HepG2 (cell line): Measurements from ENCODE around the gene CA4. TPM values are rescaled to one million over a fixed set of nuclear protein-coding genes. Genes with fewer than 3 reads are reported as not detected.
A peak's percentile ranks its signal among the peaks of the same experiment; 100 is the strongest.

Experiments
- CREB1 ChIP-seq, 2 experiments: fragments of 450-650 bp in 1 of 2; IDR thresholded peaks; 2 replicates each; pipeline ENCODE4 v1.6.1; 2016 to 2017; ENCODE audit warnings: control low read depth in 1 of 2, mild to moderate bottlenecking in 1 of 2, missing compliant biosample characterization in 1 of 2, missing genetic modification characterization in 1 of 2
- HDAC2 ChIP-seq: sonication (generic); formaldehyde crosslinking; IDR thresholded peaks from 2 replicates; pipeline ENCODE4 v1.4.0; 2020; ENCODE audit warnings: missing genetic modification reagents
- NCOA1 ChIP-seq: sonication (generic); formaldehyde crosslinking; IDR thresholded peaks from 2 replicates; pipeline ENCODE4 v1.9.0; 2021; ENCODE audit warnings: missing genetic modification reagents
- PAWR ChIP-seq: sonication (generic); formaldehyde crosslinking; IDR thresholded peaks from 2 replicates; pipeline ENCODE4 v1.4.0; 2020; ENCODE audit warnings: missing genetic modification reagents, mild to moderate bottlenecking, borderline replicate concordance
- SMARCE1 ChIP-seq: fragments of 450-650 bp; IDR thresholded peaks from 2 replicates; pipeline ENCODE4 v1.6.1; 2017; ENCODE audit warnings: borderline replicate concordance
- TOE1 ChIP-seq: sonication (generic); formaldehyde crosslinking; IDR thresholded peaks from 2 replicates; pipeline ENCODE4 v1.4.0; 2020; ENCODE audit warnings: mild to moderate bottlenecking, missing genetic modification reagents
- ZNF335 ChIP-seq: sonication (generic); formaldehyde crosslinking; IDR thresholded peaks from 2 replicates; pipeline ENCODE4 v1.4.0; 2020; ENCODE audit warnings: missing genetic modification reagents
- ZNF598 ChIP-seq: sonication (generic); formaldehyde crosslinking; IDR thresholded peaks from 2 replicates; pipeline ENCODE4 v1.5.1; 2020; ENCODE audit warnings: mild to moderate bottlenecking, missing genetic modification reagents, borderline replicate concordance
- ZNF747 ChIP-seq: sonication (generic); formaldehyde crosslinking; IDR thresholded peaks from 2 replicates; pipeline ENCODE4 v1.8.1; 2023; ENCODE audit warnings: missing genetic modification reagents, mild to moderate bottlenecking, borderline replicate concordance
- polyA plus RNA-seq, 8 experiments: library from polyadenylated mRNA; depleted of rRNA in 3 of 8; stranded (reverse) in 7 of 8; unstranded in 1 of 8; fragments of >200 nt; fragmentation: Illumina TruSeq in 4 of 8; extraction: Trizol in 4 of 8; gene quantifications; 2 replicates each; pipeline versions ENCODE4 v1.2.1 to v1.2.3, GENCODE V29; 2011 to 2016; ENCODE audit warnings: low read depth in 4 of 8, missing spikeins in 1 of 8, mixed read lengths in 1 of 8; ENCODE audit not compliant: insufficient read depth in 1 of 8
- total RNA-seq, 5 experiments: library from RNA; depleted of rRNA; stranded (reverse); fragments of >200 nt; fragmentation: Illumina TruSeq; extraction: Trizol; gene quantifications; 2 replicates each; pipeline ENCODE4 v1.2.3, GENCODE V29; 2016; ENCODE audit warnings: low read depth in 1 of 5
- TF ChIP-seq, protein P1 (sequence below): IDR thresholded peaks from 2 replicates; pipeline ENCODE4 v1.6.1; 2012; ENCODE audit warnings: low read length, improper control_type of control experiment
- TF ChIP-seq, protein P2 (sequence below), 2 experiments: IDR thresholded peaks; 2 replicates each; pipeline ENCODE4 v1.6.1; 2011 to 2012; ENCODE audit warnings: low read length in 2 of 2, borderline replicate concordance in 1 of 2, low read depth in 1 of 2, mild to moderate bottlenecking in 1 of 2, moderate library complexity in 1 of 2
- TF ChIP-seq, protein P3 (sequence below): sonication (generic); formaldehyde crosslinking; IDR thresholded peaks from 2 replicates; pipeline ENCODE4 v1.5.0; 2020; ENCODE audit warnings: mild to moderate bottlenecking, missing genetic modification reagents, borderline replicate concordance
- TF ChIP-seq, protein P4 (sequence below): sonication (generic); formaldehyde crosslinking; IDR thresholded peaks from 2 replicates; pipeline ENCODE4 v1.5.1; 2020; ENCODE audit warnings: missing genetic modification reagents, mild to moderate bottlenecking, borderline replicate concordance

Gene CA4
- total and polyA plus RNA-seq, 2 of the 13 experiments (the other 11 are each of a cell fraction or from before 2014, with no cell fraction given), result not detected

GRCh38 chr17:60135151-60135950 lies 14.4 kb upstream of the CA4 start (continued):
- TF ChIP-seq, protein P1, sequence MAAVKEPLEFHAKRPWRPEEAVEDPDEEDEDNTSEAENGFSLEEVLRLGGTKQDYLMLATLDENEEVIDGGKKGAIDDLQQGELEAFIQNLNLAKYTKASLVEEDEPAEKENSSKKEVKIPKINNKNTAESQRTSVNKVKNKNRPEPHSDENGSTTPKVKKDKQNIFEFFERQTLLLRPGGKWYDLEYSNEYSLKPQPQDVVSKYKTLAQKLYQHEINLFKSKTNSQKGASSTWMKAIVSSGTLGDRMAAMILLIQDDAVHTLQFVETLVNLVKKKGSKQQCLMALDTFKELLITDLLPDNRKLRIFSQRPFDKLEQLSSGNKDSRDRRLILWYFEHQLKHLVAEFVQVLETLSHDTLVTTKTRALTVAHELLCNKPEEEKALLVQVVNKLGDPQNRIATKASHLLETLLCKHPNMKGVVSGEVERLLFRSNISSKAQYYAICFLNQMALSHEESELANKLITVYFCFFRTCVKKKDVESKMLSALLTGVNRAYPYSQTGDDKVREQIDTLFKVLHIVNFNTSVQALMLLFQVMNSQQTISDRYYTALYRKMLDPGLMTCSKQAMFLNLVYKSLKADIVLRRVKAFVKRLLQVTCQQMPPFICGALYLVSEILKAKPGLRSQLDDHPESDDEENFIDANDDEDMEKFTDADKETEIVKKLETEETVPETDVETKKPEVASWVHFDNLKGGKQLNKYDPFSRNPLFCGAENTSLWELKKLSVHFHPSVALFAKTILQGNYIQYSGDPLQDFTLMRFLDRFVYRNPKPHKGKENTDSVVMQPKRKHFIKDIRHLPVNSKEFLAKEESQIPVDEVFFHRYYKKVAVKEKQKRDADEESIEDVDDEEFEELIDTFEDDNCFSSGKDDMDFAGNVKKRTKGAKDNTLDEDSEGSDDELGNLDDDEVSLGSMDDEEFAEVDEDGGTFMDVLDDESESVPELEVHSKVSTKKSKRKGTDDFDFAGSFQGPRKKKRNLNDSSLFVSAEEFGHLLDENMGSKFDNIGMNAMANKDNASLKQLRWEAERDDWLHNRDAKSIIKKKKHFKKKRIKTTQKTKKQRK, result no peak
- no peak for TF ChIP-seq SMARCE1
- no peak for TF ChIP-seq PAWR (CRISPR knock-in tag)
- no peak for TF ChIP-seq TOE1 (CRISPR knock-in tag)
- TF ChIP-seq, protein P2, sequence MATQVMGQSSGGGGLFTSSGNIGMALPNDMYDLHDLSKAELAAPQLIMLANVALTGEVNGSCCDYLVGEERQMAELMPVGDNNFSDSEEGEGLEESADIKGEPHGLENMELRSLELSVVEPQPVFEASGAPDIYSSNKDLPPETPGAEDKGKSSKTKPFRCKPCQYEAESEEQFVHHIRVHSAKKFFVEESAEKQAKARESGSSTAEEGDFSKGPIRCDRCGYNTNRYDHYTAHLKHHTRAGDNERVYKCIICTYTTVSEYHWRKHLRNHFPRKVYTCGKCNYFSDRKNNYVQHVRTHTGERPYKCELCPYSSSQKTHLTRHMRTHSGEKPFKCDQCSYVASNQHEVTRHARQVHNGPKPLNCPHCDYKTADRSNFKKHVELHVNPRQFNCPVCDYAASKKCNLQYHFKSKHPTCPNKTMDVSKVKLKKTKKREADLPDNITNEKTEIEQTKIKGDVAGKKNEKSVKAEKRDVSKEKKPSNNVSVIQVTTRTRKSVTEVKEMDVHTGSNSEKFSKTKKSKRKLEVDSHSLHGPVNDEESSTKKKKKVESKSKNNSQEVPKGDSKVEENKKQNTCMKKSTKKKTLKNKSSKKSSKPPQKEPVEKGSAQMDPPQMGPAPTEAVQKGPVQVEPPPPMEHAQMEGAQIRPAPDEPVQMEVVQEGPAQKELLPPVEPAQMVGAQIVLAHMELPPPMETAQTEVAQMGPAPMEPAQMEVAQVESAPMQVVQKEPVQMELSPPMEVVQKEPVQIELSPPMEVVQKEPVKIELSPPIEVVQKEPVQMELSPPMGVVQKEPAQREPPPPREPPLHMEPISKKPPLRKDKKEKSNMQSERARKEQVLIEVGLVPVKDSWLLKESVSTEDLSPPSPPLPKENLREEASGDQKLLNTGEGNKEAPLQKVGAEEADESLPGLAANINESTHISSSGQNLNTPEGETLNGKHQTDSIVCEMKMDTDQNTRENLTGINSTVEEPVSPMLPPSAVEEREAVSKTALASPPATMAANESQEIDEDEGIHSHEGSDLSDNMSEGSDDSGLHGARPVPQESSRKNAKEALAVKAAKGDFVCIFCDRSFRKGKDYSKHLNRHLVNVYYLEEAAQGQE (IDR thresholded peaks at IDR 0.05; ENCODE audit: borderline replicate concordance in 1 of 2, low read depth in 1 of 2, low read length in 2 of 2), result no peak; a peak in 1 of 4 replicates
- TF ChIP-seq HDAC2 (CRISPR knock-in tag), result peak; percentile 81
- TF ChIP-seq, protein P3, sequence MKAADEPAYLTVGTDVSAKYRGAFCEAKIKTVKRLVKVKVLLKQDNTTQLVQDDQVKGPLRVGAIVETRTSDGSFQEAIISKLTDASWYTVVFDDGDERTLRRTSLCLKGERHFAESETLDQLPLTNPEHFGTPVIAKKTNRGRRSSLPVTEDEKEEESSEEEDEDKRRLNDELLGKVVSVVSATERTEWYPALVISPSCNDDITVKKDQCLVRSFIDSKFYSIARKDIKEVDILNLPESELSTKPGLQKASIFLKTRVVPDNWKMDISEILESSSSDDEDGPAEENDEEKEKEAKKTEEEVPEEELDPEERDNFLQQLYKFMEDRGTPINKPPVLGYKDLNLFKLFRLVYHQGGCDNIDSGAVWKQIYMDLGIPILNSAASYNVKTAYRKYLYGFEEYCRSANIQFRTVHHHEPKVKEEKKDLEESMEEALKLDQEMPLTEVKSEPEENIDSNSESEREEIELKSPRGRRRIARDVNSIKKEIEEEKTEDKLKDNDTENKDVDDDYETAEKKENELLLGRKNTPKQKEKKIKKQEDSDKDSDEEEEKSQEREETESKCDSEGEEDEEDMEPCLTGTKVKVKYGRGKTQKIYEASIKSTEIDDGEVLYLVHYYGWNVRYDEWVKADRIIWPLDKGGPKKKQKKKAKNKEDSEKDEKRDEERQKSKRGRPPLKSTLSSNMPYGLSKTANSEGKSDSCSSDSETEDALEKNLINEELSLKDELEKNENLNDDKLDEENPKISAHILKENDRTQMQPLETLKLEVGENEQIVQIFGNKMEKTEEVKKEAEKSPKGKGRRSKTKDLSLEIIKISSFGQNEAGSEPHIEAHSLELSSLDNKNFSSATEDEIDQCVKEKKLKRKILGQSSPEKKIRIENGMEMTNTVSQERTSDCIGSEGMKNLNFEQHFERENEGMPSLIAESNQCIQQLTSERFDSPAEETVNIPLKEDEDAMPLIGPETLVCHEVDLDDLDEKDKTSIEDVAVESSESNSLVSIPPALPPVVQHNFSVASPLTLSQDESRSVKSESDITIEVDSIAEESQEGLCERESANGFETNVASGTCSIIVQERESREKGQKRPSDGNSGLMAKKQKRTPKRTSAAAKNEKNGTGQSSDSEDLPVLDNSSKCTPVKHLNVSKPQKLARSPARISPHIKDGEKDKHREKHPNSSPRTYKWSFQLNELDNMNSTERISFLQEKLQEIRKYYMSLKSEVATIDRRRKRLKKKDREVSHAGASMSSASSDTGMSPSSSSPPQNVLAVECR (CRISPR knock-in tag), result peak; percentile 82
- peak; percentile 47; the same call in 1 of the 2 replicates for TF ChIP-seq NCOA1 (CRISPR knock-in tag)
- TF ChIP-seq ZNF335 (CRISPR knock-in tag), result no peak
- peak; percentile 71; the same call in 1 of the 2 replicates for TF ChIP-seq ZNF747 (CRISPR knock-in tag)
- TF ChIP-seq ZNF598, result 0 out of 2 replicates have a peak, but pooled peaks have one; percentile 88
- TF ChIP-seq, protein P4, sequence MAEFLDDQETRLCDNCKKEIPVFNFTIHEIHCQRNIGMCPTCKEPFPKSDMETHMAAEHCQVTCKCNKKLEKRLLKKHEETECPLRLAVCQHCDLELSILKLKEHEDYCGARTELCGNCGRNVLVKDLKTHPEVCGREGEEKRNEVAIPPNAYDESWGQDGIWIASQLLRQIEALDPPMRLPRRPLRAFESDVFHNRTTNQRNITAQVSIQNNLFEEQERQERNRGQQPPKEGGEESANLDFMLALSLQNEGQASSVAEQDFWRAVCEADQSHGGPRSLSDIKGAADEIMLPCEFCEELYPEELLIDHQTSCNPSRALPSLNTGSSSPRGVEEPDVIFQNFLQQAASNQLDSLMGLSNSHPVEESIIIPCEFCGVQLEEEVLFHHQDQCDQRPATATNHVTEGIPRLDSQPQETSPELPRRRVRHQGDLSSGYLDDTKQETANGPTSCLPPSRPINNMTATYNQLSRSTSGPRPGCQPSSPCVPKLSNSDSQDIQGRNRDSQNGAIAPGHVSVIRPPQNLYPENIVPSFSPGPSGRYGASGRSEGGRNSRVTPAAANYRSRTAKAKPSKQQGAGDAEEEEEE (CRISPR knock-in tag), result no peak
- TF ChIP-seq CREB1 (IDR thresholded peaks at IDR 0.05), result peak; percentile 3; the same call in 1 of the 2 replicates
- peak; percentile 81 for TF ChIP-seq CREB1 (CRISPR knock-in tag; IDR thresholded peaks at IDR 0.05)
